NCI-H1417 (cell line): ENCODE measurements around the gene PHC2.
"Not testable (repeated sequence)": the region's sequence is repeated elsewhere in the genome, so short reads cannot be mapped to it uniquely, and the experiment has no call there.

Source experiments
- DNase-seq, 3 experiments: peaks; one replicate each; lab custom pipeline; 2025; lab: John Stamatoyannopoulos, UW

Gene PHC2

GRCh38 chr1:33314416-33314815 lies 116.5 kb downstream of the PHC2 start:
- DNase-seq, result no peak

- no peak for DNase-seq
Observed at GRCh38 chr1:33312413-33312749, 118.5 kb downstream of the PHC2 start.

GRCh38 chr1:33311706-33312412 lies 119.0 kb downstream of the PHC2 start:
- DNase-seq, result no peak

- no peak for DNase-seq
Observed at GRCh38 chr1:33310702-33311101, 120.2 kb downstream of the PHC2 start.

GRCh38 chr1:33309351-33309750 lies 121.5 kb downstream of the PHC2 start:
- not testable (repeated sequence) for DNase-seq

- DNase-seq, result no peak
Observed at GRCh38 chr1:33307494-33307864, 123.4 kb downstream of the PHC2 start.

GRCh38 chr1:33306653-33307493 lies 124.0 kb downstream of the PHC2 start:
- no peak for DNase-seq

GRCh38 chr1:33305816-33306652 lies 124.9 kb downstream of the PHC2 start:
- no peak for DNase-seq

GRCh38 chr1:33305016-33305415 lies 125.9 kb downstream of the PHC2 start:
- no peak for DNase-seq

GRCh38 chr1:33302325-33302724 lies 128.6 kb downstream of the PHC2 start:
- no peak for DNase-seq

GRCh38 chr1:33301273-33301984 lies 129.5 kb downstream of the PHC2 start:
- DNase-seq, result no peak

GRCh38 chr1:33300673-33301072 lies 130.2 kb downstream of the PHC2 start:
- no peak for DNase-seq

GRCh38 chr1:33299461-33300155 lies 131.3 kb downstream of the PHC2 start:
- DNase-seq, result no peak

GRCh38 chr1:33298623-33299277 lies 132.1 kb downstream of the PHC2 start:
- DNase-seq, result peak; percentile 30 to 70 (median 39)

- no peak for DNase-seq
Observed at GRCh38 chr1:33297911-33298622, 132.8 kb downstream of the PHC2 start.

- no peak for DNase-seq
Observed at GRCh38 chr1:33296824-33297223, 134.1 kb downstream of the PHC2 start.

- DNase-seq, result no peak
Observed at GRCh38 chr1:33296082-33296458, 134.8 kb downstream of the PHC2 start.

GRCh38 chr1:33295450-33296081 lies 135.3 kb downstream of the PHC2 start:
- peak; percentile 66 to 85 (median 85) for DNase-seq

- no peak for DNase-seq
Observed at GRCh38 chr1:33295023-33295422, 135.9 kb downstream of the PHC2 start.
